NCI-H2196 treated with DMSO at 0.1 percent for 48 hours (cell line): Measurements from ENCODE around the gene PREX1.

Experiments used
- DNase-seq: peaks from one replicate; lab custom pipeline; 2025; ENCODE audit not compliant: unreplicated experiment; lab: John Stamatoyannopoulos, UW

PREX1 gene

DNA sequence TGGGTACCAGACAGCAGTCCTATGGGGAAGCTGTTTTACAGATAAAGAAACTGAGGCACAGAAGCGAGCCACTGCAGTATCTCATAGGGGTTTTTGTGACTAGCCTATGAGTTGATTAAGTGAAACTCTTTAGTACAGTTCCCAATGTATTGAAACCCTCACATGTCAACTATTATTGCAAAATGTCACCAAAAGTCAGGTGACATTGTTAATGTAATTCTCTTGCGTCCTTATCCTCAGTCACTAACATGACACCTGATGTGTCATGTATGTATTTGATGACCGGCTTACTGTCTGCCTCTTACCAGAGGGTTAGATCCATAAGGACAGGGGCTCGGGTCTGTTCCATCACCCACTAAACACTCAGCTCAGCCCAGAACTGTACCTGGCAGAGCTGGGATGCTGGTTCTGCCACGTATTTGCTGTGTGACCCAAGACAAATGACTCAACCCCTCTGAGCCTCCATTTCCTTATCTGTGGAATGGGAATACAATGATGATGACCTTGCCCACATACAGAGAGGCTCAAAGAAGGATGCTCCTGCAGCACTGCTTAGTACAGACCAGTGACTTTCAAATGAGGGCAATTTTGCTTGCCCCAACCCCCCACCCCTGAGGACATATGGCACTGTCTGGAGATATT lies 32.9 kb downstream of the PREX1 start:
- DNase-seq = no peak

- no peak for DNase-seq
These were observed 33.4 kb downstream of the PREX1 start for GRCh38 chr20:48794360-48794759.

DNA sequence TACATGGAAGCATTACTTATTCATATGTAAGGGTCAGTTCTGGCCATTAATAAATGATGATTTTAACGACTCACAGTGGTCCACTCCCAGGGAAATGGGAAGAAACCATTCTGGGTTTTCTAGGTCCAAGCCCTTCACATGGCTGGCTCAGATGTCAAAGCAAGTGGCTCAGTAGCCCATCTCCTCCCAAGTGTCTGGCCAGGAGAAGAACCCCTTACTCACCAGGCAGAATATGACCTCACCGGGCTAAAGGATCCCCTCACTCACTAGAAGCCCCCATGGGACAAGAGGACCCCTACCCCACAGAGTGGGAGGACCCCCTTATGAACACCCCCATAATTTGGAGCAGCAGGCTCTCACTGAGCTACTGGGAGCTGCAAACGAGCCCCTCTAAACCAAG lies 34.0 kb downstream of the PREX1 start:
- DNase-seq = no peak

DNA sequence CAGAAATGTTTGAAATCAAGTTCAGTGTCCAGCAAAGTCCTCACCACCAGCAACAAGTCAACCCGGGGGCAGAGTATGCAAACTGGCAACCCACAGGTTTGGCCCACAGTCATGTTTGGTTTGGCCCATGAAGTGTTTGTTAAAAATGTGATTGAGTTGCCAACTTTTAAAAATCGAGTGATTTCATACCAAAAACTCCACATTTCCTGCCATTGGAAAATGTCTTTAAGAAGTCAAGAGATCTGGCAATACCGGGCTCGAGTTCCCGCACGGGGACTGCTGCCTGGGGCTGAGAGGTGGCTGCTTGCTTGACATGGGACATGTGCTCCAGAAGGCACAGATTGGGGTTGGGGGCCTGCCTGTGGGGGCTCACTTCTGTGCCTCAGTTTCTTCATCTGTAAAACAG lies 36.1 kb downstream of the PREX1 start:
- no peak for DNase-seq

GRCh38 chr20:48791014-48791413 lies 36.8 kb downstream of the PREX1 start:
- peak; percentile 48 for DNase-seq

GRCh38 chr20:48790473-48791003 lies 37.3 kb downstream of the PREX1 start:
- DNase-seq = no peak

DNA sequence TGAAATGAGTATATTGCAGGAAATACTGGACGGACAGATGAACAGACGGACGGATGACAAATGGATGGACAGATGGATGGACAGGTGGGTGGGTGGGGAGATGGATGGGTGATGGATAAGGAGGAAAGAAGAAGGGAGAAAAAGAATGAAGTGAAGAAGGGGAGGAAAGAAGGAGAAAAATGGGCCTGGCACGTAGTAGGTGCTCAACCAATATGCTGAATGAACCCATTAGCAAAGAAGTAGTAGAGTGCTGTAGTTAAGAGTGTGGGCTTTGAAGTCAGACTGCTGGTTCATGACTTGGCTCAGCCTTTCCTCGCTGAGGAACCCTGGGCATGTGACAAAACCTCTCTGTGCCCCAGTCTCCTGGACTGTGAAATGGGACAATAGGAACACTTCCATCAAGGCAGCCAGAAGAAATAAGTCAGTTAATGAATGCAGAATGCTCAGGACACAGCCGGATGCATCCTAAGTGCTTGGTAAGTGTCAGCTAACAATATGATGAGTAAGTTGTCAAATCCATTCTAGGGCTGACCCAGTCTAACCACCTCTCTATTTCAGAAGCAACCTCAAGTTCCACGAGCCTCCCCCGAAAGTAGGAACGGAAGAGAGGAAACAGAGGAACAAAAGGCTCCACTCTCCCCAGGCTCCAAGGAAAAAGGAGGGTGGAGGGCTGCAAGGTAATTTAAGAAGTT lies 37.9 kb downstream of the PREX1 start:
- no peak for DNase-seq

- no peak for DNase-seq
These were observed 38.6 kb downstream of the PREX1 start for GRCh38 chr20:48789185-48789668.

GRCh38 chr20:48788486-48789072 lies 39.2 kb downstream of the PREX1 start:
- DNase-seq = no peak

DNA sequence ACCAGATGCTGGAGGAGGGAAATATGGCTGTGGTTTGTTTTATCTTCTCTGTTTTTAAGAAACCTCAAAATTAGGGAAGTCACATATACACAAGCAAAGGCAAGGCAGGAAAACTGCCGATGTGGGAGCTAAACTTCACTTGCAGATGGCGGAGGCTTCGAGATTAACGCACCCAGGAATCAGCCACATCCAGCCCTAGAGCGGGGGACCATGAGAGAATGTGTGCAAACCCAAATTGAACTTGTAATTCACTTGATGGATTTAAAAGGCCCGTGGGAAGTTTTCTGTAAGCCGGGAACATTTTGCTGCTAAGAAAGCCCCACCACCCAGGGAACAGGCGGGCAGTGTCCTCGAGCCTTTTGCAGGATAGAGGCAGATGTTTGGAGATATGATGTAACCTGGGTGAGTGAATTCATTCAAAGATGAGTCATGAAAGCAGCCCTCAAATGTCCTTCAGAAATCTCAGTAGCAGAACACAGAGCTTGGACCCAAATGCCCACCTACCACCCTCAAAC lies 39.9 kb downstream of the PREX1 start:
- no peak for DNase-seq

- DNase-seq = no peak
These were observed 40.7 kb downstream of the PREX1 start for GRCh38 chr20:48786951-48787705.

GRCh38 chr20:48785801-48786200 lies 42.0 kb downstream of the PREX1 start:
- no peak for DNase-seq

- DNase-seq = no peak
These were observed 42.5 kb downstream of the PREX1 start for GRCh38 chr20:48785256-48785655.

- DNase-seq = no peak
These were observed 43.5 kb downstream of the PREX1 start for GRCh38 chr20:48784273-48784641.

DNA sequence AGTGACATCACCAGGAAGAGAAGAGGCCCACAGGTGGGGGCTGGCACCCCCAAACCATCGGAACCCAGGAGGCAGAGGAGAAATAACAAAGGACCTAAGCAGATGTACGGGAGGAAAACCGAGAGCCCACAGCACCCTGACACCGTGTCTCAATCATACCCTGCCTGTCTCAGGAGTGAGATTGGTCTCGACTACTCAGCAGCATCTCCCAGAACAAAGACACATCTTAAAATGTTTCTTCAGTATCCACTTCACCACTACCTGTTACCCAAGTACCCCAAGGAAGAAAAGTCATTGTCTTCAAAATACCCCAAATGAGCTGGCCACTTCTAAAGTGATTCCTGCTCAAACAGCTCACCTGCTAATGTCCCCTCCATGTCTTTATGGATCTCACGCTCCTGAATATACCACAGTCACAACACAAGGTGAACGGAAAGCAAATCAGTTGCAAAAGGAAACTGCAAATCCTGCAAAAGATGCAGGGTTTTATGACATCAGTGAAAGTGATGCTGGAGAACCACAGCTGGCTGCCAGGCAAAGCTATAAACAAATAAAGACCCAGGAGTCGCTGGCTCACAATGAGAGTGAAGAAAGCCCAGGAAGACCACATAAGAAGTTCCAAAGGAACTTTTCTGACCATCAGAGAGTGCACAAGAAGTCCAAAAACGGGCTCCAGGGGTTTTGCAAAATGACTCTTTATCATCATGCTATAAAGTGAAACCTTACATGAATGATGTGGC lies 44.1 kb downstream of the PREX1 start:
- DNase-seq = no peak

- no peak for DNase-seq
These were observed 44.9 kb downstream of the PREX1 start for GRCh38 chr20:48782901-48783308.

DNA sequence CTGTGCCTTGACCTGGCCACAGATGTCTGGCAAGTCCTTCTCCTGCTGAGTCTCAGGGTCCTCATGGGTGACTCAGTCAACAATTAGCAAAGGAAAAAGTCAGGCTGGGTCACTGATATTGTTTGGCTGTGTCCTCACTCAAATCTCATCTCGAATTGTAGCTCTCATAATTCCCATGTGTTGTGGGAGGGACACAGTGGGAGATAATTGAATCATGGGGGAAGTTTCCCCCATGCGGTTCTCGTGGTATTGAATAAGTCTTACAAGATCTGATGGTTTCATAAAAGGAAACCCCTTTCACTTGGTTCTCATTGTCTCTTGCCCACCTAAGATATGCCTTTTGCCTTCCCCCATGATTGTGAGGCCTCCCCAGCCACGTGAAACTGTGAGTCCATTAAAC lies 45.7 kb downstream of the PREX1 start:
- DNase-seq = no peak

GRCh38 chr20:48781634-48782033 lies 46.2 kb downstream of the PREX1 start:
- DNase-seq = no peak

GRCh38 chr20:48779435-48779834 lies 48.4 kb downstream of the PREX1 start:
- no peak for DNase-seq

DNA sequence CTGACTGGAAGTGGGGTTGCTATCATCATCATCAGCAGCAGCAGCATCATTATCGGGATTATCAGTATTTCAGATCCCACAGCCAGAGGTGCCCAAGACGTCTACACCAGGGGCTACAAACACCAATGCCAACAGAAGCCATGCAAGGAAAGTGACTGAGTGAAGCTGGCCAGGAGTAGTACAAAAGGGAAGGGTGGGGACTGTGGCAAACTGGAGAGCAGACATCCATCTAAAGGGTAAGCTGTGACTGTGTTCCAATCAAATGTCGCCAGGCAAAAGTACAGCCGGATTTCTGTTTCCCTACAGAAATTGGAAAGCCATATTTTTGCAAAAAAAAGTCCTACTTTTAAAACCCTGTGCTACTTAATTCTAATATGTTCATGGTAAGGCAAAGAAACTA lies 50.0 kb downstream of the PREX1 start:
- DNase-seq = no peak

GRCh38 chr20:48777005-48777404 lies 50.8 kb downstream of the PREX1 start:
- no peak for DNase-seq
